Stimulated activated CD4-positive, alpha-beta T cell treated with anti-CD3 and anti-CD28 coated beads, Interleukin-12 subunit alpha, Interleukin-12 subunit beta, amount 100 ng/mL, for 24 hours (primary cell): ENCODE data around the gene ITPK1.

Experiments
- DNase-seq, 2 experiments: peaks; one replicate each; pipeline ENCODE4 v3.0.0-alpha.2; 2020; ENCODE audit warnings: low read depth in 2 of 2

Gene ITPK1

DNA sequence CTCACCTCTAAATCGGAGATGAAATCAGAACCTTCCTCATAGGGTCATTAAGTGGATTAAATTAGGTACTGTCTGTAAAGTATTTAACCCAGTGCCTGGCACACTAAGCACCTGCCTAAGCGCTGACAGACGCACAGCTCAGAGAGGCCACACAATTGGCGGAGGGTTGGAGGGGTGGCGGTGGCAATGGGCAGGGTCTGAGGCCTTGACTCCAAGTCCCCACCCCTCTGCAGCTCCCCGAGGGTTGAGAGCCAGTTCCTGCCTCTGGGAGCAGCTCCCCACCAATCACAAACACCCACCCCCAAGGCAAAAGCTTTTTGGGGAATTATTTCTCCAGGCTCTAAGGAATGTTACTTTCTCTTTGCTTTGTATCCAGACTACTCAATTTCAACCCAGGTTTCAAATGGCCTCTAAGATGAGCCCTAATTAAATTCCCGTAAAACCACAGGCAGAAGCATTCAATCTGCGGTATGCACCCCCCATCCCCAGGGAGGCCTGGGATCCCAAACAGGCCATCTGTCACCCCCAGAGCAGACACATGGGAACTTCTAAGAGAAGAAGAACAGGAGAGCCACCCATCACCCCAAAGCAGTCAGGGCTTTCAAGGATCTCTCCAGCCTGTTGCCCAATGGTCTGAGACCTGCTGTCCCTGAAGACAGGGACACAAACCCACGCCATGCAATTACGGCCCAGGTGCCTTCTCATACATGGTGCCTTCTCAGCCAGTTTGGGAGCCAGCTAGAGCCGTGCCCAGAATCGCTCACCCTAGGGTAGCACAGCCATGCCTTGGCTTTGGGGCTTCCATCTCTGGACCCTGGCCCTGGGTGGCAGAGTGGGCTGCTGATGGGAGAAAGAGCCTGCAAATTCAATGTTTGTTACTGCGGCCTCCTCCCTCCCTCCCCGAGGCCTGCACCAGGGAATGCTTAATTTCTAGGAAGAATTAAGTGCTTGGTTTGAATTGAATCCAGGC lies 126.7 kb downstream of the ITPK1 start:
- DNase-seq = no peak

DNA sequence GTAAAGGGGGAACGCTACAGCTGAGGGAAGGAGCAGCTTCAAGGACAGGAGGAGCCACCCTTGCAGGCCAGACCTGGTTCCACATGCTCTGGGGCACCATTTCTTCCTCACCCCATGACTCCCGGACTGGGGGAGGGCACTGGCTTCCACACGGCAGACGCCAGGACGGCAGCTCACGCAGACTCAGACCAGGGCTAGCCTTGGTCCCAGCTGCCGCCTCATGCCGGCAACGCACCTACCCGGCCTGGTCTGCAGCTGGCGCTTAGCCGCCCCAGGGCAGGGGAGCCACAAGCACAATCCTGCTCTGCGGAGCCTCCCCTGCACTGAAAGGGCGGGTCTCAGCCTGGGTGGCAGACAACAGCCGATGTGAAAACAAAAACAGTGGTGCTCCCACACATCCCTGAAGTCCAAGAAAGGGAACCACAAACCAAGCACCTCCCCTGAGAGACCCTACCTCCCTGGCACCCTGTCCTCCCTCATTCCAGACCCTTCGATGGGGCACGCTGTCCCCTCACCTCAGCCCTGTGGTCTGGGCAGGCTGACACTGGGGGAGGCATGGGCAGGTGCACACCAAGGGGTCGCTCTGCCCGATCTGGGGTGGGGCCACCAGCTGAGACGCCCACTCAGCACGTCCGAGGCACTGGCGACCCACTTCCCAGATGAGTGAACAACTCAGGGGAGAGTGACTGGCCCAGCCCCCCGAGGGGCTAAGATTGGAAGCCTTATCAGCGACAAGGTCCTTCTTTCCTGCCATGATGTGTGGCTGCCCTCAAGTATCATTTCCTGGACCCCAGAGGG lies 127.8 kb downstream of the ITPK1 start:
- no peak for DNase-seq

DNA sequence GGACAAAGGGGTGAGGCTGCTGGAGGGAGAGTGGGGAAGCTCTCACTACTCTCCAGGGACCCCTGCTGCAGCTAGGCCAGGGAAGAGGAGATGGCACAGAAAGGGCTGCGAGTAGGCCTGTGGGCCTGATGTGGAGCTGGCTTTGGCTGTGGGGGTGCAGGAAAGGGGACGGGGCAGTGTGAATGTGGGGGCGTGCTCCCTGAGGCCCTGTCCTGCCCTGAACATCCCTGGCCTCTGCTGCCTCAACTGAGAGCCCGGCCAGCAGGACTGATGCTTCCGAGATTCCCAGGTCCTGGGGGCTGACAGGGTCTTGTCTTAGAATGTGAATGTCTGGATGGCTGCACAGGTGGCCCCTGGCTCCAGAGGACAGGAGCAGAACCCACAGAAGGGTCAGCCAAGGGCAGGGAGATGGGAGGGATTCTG lies 128.6 kb downstream of the ITPK1 start:
- DNase-seq = no peak

DNA sequence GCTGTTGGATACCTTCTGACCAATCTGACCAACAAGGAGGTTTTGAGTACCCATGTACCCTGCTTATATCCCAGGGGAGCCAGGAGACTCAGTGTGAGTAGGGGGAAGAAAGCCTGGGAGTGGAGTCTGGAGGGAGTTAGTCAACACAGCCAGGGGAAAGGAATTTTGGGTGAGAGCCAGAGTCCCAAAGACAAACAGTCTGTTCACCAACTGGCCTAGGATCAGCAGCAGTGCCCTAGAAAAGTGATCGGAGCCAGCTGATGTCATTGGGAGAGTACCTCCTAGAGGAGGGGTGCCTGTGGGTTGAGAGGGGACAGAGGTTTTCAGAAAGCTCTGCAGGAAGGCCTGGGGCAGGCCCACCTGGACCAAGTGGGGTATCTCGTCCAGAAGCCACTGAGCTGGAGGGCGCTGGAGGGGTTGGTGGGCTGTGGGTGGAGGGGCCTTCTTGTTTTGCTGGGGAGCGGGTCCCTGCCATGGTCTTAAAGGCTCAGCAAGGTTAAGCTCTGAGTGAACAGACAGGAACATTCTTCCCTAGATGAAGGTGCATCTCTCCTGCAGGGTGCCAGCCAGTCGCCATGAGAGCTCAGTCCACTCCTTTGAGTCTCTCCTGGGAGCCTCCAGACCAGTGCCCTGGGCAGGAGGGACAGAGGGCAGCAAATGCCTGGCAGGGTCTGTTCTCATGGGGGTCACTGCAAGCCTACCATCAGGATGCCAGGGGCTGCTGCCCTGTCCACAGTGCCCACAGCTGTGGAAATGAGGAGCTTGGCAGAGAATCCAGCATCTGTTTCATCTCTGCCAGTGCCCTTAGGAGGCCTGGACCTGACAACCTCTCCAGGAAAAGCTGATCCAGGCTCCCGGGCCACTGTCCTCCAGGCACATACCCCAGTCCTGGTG lies 129.2 kb downstream of the ITPK1 start:
- no peak for DNase-seq

DNA sequence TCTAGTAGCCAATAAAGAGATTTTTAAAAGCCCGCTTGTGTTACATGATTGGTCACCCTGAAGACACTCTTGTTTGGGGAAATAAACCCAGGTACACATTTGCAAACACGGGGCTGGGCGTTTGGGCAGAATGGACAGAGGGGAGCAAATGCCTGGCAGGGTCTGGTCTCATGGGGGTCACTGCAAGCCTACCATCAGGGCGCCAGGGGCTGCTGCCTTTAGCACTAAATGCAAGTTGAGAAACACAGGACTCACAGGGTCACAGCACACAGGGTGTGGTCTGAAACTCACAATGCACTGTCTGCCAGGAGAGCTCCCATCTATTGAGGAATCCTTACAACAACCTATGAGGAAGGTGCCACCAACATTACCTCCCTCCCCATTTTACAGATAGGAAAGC lies 130.2 kb downstream of the ITPK1 start:
- no peak for DNase-seq

DNA sequence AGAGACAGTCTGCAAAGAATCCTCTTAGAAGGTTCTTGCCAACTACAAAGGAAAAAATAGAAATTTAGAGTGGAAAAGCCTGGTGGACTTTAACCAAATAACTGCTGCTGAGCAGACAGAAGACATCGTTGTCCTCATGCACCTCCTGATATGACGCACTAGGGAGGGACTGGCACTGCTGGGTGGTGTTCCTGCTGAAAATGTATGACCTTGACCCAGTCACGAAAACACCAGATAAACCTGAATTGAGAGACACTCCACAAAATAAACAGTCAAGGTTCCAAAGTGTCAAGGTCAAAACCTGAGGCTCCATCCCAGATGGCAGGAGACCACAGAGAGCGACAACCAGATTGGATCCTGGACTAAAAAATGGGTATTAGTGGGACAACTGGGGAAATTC lies 130.8 kb downstream of the ITPK1 start:
- no peak for DNase-seq

DNA sequence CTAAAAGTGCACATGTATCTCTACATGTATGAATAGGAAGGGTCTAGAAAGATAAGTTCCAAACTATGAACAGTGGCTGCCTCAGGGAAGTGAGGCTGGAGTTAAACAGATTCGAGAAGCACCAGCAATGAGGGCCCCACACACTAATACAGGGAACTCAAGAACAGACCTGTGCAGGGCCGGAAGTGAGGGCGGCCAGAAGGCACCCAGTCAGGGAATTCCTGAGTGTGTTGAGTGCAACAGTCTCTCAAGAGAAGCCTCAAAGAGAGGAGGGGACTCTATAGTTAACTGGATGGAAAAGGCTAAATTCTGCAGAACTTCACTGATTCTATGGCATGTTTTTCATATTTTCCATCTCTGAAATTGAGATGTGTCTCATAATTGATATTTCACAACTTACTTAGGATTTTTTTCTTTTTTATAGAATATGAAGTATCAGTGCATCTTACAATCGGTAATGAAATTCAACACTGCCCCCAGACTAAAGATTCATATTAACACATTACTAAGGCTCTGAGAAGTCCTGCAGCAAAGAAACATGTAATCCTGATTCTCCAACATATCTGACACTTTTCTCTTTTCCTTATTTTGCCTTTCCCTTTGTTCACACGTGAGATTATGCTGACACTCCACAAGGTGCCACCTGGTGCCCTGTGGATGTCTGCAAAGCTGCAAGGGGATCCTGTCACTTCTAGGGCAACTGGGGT lies 131.5 kb downstream of the ITPK1 start:
- DNase-seq = no peak

DNA sequence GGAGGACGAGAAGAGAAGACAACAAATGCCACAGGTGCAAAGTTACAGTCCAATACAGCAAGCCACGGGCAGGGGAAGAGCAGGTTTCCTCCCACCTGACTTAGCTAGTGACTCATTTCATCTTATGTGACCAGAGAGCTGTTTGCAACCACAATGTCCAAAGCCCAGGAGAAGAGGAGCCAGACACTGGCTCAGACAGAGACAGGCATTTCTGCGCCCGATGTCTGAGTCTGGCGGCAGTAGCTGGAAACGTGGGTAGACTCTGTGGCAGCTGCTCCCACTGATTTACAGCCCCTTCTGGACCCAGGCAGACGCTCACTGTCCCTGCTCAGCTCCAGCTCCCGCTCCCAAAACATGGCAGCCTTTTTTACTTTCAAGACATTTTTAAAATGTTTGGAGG lies 132.8 kb downstream of the ITPK1 start:
- no peak for DNase-seq

DNA sequence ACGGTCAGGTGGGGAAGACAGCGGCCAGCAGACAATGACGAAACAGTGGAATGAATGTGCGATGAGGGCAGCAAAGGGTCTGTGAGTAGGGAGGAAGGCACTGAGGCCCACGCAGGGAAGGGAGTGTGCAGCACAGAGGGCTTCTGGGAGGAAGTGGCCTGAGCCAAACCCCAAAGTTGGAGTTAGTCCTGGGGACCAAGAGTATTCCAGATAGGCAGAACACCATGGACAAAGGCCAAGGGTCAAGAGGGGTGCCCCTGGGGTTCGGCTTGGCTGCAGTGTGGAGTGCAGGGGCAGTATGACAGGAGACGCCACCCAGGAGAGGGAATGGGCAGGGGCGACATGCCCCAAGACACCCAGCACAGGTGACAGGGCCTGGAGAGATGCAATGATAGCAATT lies 134.0 kb downstream of the ITPK1 start:
- DNase-seq = no peak

DNA sequence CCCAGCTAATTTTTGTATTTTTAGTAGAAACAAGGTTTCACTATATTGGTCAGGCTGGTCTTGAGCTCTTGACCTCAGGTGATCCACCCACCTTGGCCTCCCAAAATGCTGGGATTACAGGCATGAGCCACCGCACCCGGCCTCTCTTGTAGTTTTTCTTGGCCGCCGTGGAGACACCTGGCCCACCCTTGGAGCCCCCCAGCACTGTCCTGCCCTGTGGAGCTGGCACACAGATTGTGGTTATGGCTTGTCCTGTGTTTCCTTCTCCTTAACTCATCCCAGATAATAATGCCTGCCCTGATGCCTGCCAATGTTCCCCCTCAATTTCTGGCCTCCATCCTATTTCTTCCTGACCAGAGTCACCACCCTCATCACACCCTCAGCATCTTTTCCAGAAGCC lies 134.9 kb downstream of the ITPK1 start:
- no peak for DNase-seq

DNA sequence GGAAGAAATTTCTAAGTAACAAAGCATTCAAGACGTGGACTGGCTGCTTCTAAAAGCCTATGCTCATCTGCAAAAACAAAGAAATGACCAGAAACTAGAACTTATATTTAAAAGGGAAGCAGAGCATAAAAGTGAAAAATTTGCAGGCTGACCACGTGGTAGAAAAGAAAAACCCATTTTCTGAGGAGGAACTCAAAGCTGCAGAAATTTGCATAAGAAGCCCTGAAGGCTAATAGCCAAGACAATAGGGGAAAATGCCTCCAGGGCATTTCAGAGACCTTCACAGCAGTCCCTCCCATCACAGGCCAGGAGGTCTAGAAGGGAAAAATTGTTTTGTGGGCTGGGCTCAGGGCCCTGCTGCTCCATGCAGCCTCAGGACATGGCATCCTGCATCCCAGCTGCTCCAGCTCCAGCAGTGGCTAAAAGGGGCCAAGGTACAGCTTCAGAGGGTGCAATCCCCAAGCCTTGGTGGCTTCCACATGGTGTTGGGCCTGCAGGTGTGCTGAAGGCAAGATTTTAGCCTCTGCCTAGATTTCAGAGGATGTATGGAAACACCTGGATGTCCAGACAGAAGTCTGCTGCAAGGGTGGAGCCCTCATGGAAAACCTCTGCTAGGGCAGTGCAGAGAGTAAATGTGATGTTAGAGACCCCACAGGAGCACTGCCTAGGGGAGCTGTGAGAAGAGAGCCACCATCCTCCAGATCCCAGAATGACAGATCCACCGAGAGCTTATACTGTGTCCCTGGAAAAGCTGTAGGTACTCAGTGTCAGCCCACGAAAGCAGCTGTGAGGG lies 137.3 kb downstream of the ITPK1 start:
- DNase-seq = no peak

DNA sequence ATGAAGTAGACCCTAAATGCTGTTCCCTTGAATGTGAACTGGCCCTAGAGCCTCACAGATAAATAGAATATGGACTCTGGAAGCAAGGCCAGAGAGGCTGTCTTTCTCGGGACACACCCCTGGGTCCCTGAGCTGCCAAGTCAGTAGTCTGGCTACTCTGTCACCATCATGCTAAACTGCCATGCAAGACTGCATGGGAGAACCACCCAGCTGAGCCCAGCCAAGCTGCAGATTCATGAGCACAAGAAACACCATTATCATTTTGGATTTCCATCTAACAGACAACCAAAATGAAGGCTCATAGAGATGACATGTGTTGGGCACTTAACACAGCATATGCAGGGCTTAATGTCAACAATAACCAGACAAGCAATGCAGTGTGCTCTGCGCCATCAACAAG lies 139.5 kb downstream of the ITPK1 start:
- DNase-seq = no peak

DNA sequence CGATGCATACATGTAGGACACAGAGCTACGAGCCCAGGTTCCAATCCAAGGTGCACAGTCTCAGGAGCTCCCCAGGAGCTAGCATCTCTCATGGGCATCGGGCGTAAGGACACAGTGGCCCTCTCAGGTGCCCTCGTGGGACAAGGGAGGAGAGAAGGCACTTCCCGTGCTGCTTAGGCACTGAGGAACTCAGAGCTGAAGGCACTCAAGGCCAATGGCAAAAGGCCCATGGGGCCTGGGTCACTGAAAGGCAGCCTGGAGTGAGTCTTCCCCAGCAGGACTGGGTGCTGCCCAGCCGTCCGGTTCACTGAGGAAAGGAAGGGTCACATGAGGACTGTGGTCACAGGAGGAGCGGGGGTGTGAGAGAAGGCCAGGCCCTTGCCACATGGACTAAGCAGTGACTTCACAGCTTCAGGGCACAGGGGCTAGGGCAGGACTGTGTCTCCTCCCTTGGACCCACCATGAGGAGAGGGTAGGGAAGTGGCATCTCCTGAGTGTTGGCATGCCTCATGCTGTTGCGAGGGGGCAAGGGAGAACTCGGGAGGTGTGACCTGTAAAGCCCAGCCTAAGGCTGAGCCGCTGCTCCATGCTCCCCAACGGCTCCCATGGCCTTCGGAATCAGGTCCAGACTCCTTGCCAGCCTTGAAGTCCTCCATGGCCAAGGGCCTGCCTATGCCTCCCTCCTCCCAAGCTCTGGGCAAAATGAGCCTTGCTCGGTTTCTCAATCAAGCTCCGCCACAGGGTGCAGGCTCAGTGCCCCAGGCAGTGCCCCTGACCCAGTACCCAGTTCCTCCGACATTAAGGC lies 141.0 kb downstream of the ITPK1 start:
- DNase-seq = no peak

DNA sequence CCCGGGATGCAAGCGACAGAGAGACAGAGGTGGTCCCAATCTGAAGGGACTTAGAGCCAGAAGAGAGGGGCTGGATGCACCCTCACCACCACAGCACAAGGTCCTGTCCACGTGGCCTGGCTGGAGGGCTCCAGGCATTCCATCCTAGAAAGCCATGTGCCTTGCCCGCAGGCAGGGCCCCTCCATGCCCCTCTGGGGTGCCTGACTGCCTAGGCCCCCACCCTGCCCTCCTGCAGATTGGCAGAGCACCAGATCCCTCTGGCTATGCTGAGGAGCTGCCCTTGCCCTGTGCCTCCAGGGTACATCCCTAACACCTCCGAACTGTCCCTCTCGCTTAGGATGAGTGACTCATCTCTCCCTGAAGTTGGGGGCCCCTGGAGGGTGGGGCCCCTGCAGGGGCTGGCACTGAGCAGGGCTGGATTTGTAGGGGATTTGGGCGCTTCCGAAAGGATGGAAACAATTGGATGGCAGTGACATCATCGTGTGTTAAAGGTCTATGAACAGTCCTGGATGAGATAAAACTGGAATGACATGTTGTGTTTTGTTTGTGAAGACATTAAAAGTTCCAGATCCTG lies 141.8 kb downstream of the ITPK1 start:
- DNase-seq = no peak

DNA sequence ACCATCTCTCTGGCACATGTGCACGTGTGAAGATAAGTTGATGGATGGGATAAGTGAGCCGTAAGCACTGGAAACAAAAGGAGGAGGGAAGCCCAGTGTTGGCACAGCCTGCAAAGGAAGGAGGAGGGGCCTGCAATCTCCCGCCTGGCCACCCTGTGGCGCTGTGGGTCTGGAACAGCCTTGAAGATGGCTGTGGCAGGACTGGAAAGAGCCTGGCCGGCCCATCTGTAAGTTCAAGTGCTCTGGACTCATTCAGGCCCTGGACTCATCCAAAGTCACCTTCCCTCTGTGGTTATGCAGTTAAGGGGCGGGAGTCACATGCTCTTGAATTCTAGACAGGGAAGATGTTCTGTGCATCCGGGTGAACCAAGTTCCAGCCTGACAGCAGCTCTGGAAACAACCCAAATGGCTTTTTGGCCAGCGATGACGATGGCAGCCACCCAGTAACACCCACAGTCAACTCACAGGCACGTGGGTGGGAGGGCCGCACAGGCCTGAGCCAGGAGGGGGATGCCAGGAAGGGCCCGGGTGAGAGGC lies 142.4 kb downstream of the ITPK1 start:
- DNase-seq = peak in 1 of 2 experiments; percentile 10

DNA sequence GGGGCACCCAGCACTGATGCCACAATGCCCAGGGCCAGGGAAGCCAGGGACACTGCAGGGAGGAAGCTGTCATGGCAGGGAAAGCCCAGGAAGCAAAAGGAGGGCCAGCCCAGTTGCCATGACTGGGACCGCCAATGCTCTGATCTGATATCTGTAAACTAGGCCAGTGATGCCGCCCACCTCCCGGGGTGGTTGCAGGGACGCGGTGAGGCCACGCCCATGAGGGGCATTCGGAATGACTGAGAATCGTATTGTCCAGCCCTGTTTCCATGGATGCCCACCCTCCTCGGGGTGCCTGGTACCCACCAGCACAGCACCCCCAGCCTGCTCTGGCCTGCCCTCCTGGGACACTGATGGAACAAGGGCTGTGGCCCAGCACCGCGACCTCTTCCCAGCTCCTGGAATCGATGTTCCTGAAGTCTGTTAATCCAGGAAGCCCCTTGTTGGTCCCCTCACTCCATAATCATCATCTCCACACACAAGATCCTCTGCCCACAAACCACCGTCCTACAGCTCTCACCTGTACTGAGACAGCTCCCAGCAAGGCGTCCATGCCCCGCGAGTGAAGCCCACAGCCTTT lies 144.0 kb downstream of the ITPK1 start:
- DNase-seq = no peak

DNA sequence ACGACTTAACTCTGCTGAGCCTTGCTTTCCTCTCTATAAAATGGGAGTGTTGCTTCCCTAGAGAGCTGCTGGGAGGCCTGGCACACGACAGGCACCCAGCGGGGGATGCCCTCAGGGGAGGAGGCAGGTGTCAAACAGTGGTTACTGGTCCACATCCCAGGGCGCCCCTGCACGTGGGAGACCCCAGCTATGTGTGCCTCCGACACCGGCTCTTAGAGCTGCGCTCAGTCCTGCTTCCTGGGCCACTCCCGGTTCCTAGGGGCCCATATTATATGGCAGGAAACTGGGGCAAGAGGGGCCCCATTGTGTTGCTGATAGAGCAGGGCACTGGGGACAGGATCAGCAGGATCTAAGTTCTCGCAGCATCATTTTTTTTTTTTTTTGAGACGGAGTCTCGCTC lies 145.5 kb downstream of the ITPK1 start:
- DNase-seq = no peak

DNA sequence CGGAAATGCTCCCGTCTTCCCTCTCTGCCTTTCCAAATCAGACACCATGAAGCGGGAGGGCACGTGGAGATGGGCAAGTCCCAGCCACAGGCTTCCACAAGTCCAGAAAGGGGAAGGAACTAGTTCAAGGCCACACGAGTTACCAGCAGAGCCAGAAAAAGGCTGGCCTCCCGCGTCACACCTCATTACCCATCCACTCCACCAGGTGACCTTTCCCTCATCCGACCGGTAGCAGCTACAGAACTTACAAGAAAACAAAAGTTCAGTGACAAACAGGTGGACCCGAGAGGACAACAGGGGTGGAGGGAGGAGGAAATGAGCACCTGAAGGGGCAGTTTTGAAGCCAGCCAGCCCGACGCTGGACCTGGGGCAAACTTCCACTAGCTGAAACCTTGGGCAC lies 145.9 kb downstream of the ITPK1 start:
- DNase-seq = no peak

DNA sequence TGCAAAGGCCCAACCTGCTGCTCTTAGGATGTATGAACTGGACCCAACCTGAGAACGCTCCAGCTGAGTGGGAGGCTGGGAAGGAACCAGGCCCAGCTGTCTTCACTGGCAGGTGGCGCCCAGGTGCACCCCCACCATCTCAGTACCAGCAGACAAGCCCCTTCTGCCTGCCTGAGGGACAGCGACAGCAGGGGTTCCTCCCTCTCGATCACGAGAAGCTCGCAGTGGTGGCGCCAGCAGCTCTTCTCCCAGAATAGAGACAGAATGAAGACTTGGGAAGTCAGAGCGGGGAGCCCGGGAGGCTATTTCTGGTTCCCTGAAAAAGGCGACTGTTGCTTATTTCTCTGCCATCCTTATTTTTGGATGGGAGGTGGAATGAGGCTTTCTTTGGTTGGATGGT lies 146.3 kb downstream of the ITPK1 start:
- no peak for DNase-seq
